ENCODE results near the gene NOP53.

GRCh38 chr19:47796785-47797184, 51.4 kb downstream of the NOP53 start:
- TF ChIP-seq CTCF (conservative IDR thresholded peaks at IDR 0.05; ENCODE audit: low read length) (no peak), EZH2phosphoT487 (IDR thresholded peaks at IDR 0.05; ENCODE audit: borderline replicate concordance, low read depth, low read length) (no peak)

All from OCI-LY7 (cell line).